HepG2 (cell line): Measurements from ENCODE around the gene COL5A2. TPM values are rescaled to one million over a fixed set of nuclear protein-coding genes. Genes with fewer than 3 reads are reported as not detected.

Experiments
- ATAC-seq: fragments of 200-7000 bp; cut with Tn5 transposase; 3 replicates; pipeline ENCODE4 v1.9.1; 2020; ENCODE audit warnings: mild to moderate bottlenecking, moderate library complexity
- BruUV-seq: library from RNA; stranded (reverse); fragments of 400-500 nt; replicated peaks from 2 replicates; lab custom pipeline; 2021; lab: Mats Ljungman, UMichigan
- CTCF ChIA-PET: fragments of 300-600 bp; formaldehyde crosslinking; extraction: SDS; loops from one replicate; lab custom pipeline; 2021; ENCODE audit warnings: low total read pairs, inconsistent platforms, low intra/inter-chr PET ratio; lab: Yijun Ruan, JAX
- POLR2A ChIA-PET: fragments of 350-600 bp; sonication (Branson Sonifier 250); formaldehyde crosslinking; loops from one replicate; lab custom pipeline; 2020; ENCODE audit warnings: antibody characterized with exemption, inconsistent platforms; lab: Yijun Ruan, JAX
- DNase-seq: peaks from one replicate; pipeline ENCODE4 v3.0.0-alpha.2; 2015; ENCODE audit warnings: low spot score
- FAIRE-seq: peaks from 3 replicates; lab custom pipeline; 2011; peaks lifted over from hg19 to GRCh38; lab: Jason Lieb, UNC
- H2AFZ ChIP-seq: one replicate; pipeline ENCODE4 v1.6.1; 2011; ENCODE audit warnings: low read length, inconsistent platforms
- H3K27ac ChIP-seq: fragments of 300-600 bp; 3 replicates; pipeline ENCODE4 v1.8.0; 2011; ENCODE audit warnings: mixed run types, mild to moderate bottlenecking, mixed read lengths, low read length, inconsistent platforms; ENCODE audit not compliant: insufficient read depth; ENCODE audit errors: extremely low read length
- H3K27me3 ChIP-seq, 2 experiments: fragments of 200-600 bp in 1 of 2; 2 replicates in 1 of 2; 3 replicates in 1 of 2; pipeline versions ENCODE4 v1.6.0 to v1.8.0; 2011; ENCODE audit warnings: low read length in 2 of 2, mild to moderate bottlenecking in 2 of 2, moderate library complexity in 2 of 2, inconsistent platforms in 1 of 2; ENCODE audit not compliant: insufficient read depth in 2 of 2, control insufficient read depth in 1 of 2
- H3K36me3 ChIP-seq, 2 experiments: fragments of 200-600 bp in 1 of 2; replicated peaks in 1 of 2; 2 replicates in 1 of 2; 3 replicates in 1 of 2; pipeline versions ENCODE4 v1.5.1 to v1.8.0; 2011; ENCODE audit warnings: low read length in 2 of 2, inconsistent platforms in 1 of 2; ENCODE audit not compliant: insufficient read depth in 2 of 2, control insufficient read depth in 1 of 2
- H3K4me1 ChIP-seq: 2 replicates; pipeline ENCODE4 v1.5.1; 2012; ENCODE audit warnings: low read length, inconsistent platforms; ENCODE audit not compliant: insufficient read depth
- H3K4me2 ChIP-seq: 2 replicates; pipeline ENCODE4 v1.6.0; 2011; ENCODE audit warnings: low read depth, low read length, inconsistent platforms
- H3K4me3 ChIP-seq, 3 experiments: fragments of 200-600 bp in 1 of 3; sonication (generic), shearing (Covaris generic) in 1 of 3; replicated peaks in 1 of 3; 2 replicates each; pipeline ENCODE4 v1.5.1; 2011 to 2016; ENCODE audit warnings: low read length in 3 of 3, inconsistent platforms in 2 of 3, low read depth in 2 of 3, mild to moderate bottlenecking in 2 of 3, control low read depth in 1 of 3, mixed read lengths in 1 of 3; ENCODE audit not compliant: insufficient read depth in 1 of 3
- H3K79me2 ChIP-seq: one replicate; pipeline ENCODE4 v1.6.1; 2011; ENCODE audit warnings: low read length, inconsistent platforms; ENCODE audit not compliant: insufficient read depth
- H3K9ac ChIP-seq: 2 replicates; pipeline ENCODE4 v1.6.0; 2011; ENCODE audit warnings: mild to moderate bottlenecking, low read depth, low read length, inconsistent platforms; ENCODE audit not compliant: insufficient read depth
- H3K9me3 ChIP-seq: 2 replicates; pipeline ENCODE4 v1.5.1; 2012; ENCODE audit warnings: mild to moderate bottlenecking, low read length
- H4K20me1 ChIP-seq: 2 replicates; pipeline ENCODE4 v1.6.0; 2011; ENCODE audit warnings: inconsistent platforms, mild to moderate bottlenecking, low read length, moderate library complexity; ENCODE audit not compliant: insufficient read depth
- REL ChIP-seq: sonication (generic); formaldehyde crosslinking; conservative IDR thresholded peaks from 2 replicates; pipeline ENCODE4 v1.8.0; 2022; ENCODE audit warnings: mild to moderate bottlenecking, missing genetic modification reagents, moderate library complexity
- RELA ChIP-seq: sonication (generic); formaldehyde crosslinking; IDR thresholded peaks from 2 replicates; pipeline ENCODE4 v1.4.0; 2020; ENCODE audit warnings: missing genetic modification reagents
- ZNF674 ChIP-seq: sonication (generic); formaldehyde crosslinking; IDR thresholded peaks from 2 replicates; pipeline ENCODE4 v1.5.0; 2020; ENCODE audit warnings: low read depth, mild to moderate bottlenecking, missing genetic modification reagents
- WGBS: methylation state at CpG from one replicate; pipeline ENCODE4 v1.1.6; 2017; ENCODE audit warnings: low lambda C conversion rate; 5-methylcytosine and 5-hydroxymethylcytosine counted together
- in situ Hi-C: cut with HindIII; loops from 2 replicates; pipeline ENCODE4 v1.10.0; 2017; ENCODE audit warnings: low pct_unique_long_range_greater_than_20kb; ENCODE audit not compliant: extremely low pct_ligation_motif_present
- intact Hi-C: fragments of 100-400 bp; cut with micrococcal nuclease; formaldehyde crosslinking; loops from one replicate; pipeline ENCODE4 v1.10.0; 2022; ENCODE audit not compliant: unreplicated experiment
- polyA plus RNA-seq, 8 experiments: library from polyadenylated mRNA; depleted of rRNA in 3 of 8; stranded (reverse) in 7 of 8; unstranded in 1 of 8; fragments of >200 nt; fragmentation: Illumina TruSeq in 4 of 8; extraction: Trizol in 4 of 8; gene quantifications; 2 replicates each; pipeline versions ENCODE4 v1.2.1 to v1.2.3, GENCODE V29; 2011 to 2016; ENCODE audit warnings: low read depth in 4 of 8, missing spikeins in 1 of 8, mixed read lengths in 1 of 8; ENCODE audit not compliant: insufficient read depth in 1 of 8
- total RNA-seq, 5 experiments: library from RNA; depleted of rRNA; stranded (reverse); fragments of >200 nt; fragmentation: Illumina TruSeq; extraction: Trizol; gene quantifications; 2 replicates each; pipeline ENCODE4 v1.2.3, GENCODE V29; 2016; ENCODE audit warnings: low read depth in 1 of 5
- TF ChIP-seq, protein P1 (sequence below): IDR thresholded peaks from 2 replicates; pipeline ENCODE4 v1.6.1; 2016; ENCODE audit warnings: low read depth
- TF ChIP-seq, protein P2 (sequence below): sonication (generic); formaldehyde crosslinking; IDR thresholded peaks from 2 replicates; pipeline ENCODE4 v1.9.0; 2021; ENCODE audit warnings: mild to moderate bottlenecking, missing genetic modification reagents

The COL5A2 gene
- total and polyA plus RNA-seq, 2 of the 13 experiments (the other 11 are each of a cell fraction or from before 2014, with no cell fraction given): 0.83 to 1.5 TPM

DNA sequence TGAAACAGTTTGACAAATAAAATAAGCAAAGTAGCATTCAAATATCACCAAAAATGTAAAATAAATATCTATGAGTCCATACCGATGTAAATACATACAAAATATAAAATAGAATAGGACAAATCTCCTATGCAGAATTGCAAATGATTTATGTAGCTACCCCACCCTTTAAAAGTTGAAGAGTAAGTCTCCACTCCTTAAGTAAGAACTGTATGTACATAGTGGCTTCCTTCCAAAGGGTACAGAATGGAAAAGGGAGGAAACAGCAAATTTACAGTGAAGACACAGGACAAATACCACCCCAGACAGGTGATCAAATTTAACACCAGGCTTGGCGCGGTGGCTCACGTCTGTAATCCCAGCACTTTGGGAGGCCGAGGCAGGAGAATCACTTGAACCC, 40.8 kb downstream of the COL5A2 start:
- DNase-seq (no peak), FAIRE-seq (no peak), ATAC-seq (no peak)
- Histone ChIP-seq H2AFZ (no peak overlapping the region), H3K36me3 (no peaks in the 10 kb centered on the region), H4K20me1 (no peaks in the 10 kb centered on the region), H3K4me1 (no peaks in the 10 kb centered on the region), H3K27ac (no peak overlapping the region), H3K9me3 (no peaks in the 10 kb centered on the region), H3K79me2 (no peaks in the 10 kb centered on the region), H3K4me3 (no peak overlapping the region), H3K9ac (no peak overlapping the region), H3K27me3 (no peaks in the 10 kb centered on the region), H3K4me2 (no peak overlapping the region)
- CTCF ChIA-PET: no interaction called here
- TF ChIP-seq REL (no peak), ZNF674 (CRISPR knock-in tag) (no peak), RELA (CRISPR knock-in tag) (no peak)
- TF ChIP-seq, protein P1, sequence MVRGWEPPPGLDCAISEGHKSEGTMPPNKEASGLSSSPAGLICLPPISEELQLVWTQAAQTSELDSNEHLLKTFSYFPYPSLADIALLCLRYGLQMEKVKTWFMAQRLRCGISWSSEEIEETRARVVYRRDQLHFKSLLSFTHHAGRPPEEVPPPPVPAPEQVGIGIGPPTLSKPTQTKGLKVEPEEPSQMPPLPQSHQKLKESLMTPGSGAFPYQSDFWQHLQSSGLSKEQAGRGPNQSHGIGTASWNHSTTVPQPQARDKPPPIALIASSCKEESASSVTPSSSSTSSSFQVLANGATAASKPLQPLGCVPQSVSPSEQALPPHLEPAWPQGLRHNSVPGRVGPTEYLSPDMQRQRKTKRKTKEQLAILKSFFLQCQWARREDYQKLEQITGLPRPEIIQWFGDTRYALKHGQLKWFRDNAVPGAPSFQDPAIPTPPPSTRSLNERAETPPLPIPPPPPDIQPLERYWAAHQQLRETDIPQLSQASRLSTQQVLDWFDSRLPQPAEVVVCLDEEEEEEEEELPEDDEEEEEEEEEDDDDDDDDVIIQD (CRISPR knock-in tag): no peak
- TF ChIP-seq, protein P2, sequence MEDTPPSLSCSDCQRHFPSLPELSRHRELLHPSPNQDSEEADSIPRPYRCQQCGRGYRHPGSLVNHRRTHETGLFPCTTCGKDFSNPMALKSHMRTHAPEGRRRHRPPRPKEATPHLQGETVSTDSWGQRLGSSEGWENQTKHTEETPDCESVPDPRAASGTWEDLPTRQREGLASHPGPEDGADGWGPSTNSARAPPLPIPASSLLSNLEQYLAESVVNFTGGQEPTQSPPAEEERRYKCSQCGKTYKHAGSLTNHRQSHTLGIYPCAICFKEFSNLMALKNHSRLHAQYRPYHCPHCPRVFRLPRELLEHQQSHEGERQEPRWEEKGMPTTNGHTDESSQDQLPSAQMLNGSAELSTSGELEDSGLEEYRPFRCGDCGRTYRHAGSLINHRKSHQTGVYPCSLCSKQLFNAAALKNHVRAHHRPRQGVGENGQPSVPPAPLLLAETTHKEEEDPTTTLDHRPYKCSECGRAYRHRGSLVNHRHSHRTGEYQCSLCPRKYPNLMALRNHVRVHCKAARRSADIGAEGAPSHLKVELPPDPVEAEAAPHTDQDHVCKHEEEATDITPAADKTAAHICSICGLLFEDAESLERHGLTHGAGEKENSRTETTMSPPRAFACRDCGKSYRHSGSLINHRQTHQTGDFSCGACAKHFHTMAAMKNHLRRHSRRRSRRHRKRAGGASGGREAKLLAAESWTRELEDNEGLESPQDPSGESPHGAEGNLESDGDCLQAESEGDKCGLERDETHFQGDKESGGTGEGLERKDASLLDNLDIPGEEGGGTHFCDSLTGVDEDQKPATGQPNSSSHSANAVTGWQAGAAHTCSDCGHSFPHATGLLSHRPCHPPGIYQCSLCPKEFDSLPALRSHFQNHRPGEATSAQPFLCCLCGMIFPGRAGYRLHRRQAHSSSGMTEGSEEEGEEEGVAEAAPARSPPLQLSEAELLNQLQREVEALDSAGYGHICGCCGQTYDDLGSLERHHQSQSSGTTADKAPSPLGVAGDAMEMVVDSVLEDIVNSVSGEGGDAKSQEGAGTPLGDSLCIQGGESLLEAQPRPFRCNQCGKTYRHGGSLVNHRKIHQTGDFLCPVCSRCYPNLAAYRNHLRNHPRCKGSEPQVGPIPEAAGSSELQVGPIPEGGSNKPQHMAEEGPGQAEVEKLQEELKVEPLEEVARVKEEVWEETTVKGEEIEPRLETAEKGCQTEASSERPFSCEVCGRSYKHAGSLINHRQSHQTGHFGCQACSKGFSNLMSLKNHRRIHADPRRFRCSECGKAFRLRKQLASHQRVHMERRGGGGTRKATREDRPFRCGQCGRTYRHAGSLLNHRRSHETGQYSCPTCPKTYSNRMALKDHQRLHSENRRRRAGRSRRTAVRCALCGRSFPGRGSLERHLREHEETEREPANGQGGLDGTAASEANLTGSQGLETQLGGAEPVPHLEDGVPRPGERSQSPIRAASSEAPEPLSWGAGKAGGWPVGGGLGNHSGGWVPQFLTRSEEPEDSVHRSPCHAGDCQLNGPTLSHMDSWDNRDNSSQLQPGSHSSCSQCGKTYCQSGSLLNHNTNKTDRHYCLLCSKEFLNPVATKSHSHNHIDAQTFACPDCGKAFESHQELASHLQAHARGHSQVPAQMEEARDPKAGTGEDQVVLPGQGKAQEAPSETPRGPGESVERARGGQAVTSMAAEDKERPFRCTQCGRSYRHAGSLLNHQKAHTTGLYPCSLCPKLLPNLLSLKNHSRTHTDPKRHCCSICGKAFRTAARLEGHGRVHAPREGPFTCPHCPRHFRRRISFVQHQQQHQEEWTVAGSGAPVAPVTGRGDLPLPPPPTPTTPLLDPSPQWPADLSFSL (CRISPR knock-in tag): no peak
- WGBS: 72% methylated on average over 5 of the region's 5 CpGs
- in situ Hi-C loops (no loop called here), intact Hi-C loops (no loop called here)
- POLR2A ChIA-PET: no interaction called here
- no TSS peak for BruUV-seq
